A204.1 (cell line): Measurements from ENCODE around the gene THSD7A.

Source experiments
- FAIRE-seq: peaks from 2 replicates; lab custom pipeline; 2012; peaks lifted over from hg19 to GRCh38; lab: Jason Lieb, UNC

The THSD7A gene

DNA sequence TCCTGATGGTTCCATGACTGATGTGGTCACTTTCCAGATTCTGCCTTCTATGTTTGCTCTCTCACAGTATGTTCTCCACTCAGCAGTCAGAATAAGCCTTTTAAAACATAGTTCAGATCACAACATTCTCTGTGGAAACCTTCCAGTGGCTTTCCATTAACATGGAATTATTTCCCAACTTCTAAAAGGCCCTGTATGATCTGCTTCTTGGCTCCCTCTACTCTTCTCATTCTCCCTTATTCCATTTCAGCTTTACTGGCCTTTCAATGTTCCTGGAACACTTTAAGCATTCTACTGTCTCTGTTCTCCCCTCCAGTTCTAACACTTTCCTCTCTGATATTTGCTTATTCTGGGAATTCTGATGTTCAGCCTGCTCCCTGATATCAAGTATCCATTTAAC lies 325.6 kb downstream of the THSD7A start:
- FAIRE-seq, result no peak

DNA sequence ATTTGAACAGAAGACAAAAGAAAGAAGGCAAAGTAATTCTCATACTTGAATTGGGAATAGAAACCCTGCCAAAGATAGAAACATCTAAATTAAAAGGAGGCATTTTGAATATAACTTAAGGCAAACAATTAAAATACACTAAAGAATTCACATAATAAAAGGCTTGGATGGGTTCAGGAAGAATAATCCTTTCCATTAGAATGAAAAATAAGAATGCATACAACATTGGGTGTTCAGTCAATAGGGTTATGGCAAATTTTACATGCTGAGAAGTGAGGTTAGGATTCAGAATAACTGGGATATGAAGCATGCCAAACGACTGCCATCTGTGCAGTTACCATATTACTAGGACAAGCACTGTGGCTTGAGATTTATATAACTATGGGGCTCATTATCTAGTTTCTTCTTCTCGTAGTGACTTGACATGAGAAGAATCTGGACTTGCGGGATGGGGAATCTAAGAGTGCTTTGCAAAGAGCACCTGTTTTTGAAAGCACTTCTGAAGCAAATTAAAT lies 326.5 kb downstream of the THSD7A start:
- no peak for FAIRE-seq

GRCh38 chr7:11492307-11492706 lies 339.7 kb downstream of the THSD7A start:
- no peak for FAIRE-seq

GRCh38 chr7:11491811-11492210 lies 340.2 kb downstream of the THSD7A start:
- no peak for FAIRE-seq

DNA sequence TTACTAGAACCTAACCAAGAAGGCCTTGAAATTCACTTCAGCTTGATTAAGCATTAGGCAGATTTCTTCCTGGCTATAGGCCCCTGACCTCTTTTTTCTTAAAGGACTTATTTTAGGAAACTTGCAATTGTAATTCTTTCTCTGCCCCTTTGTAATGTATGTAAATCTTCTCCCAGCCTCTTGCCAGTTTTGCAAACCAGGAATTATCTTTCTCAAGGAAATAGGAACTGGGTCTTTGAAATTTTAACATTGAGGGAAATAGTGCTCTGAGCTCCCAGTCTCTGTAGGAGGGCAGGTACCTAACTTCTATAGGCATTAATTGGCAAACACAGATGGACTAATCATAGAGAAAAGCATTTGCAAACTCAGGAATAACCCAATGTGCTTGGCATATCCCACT lies 342.7 kb downstream of the THSD7A start:
- no peak for FAIRE-seq

GRCh38 chr7:11486271-11486670 lies 345.7 kb downstream of the THSD7A start:
- FAIRE-seq, result no peak

DNA sequence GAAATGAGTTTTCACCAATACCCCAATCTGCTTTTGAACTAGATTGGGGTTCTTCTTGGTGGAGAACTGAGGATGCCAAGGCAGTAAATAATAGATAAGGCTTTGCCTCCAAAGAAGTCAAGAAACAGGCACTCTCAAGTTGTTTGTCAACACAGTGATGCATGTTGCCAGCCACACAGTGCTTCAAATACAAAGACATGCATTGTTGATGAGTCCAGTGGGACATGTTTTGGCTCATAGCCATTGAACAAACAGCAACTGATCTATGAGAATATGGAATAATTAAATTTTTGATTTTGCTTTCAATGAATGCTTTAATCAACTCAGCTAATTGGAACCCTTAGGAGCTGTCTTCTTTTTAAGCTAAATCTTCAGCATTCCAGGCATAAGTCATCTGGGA lies 346.4 kb downstream of the THSD7A start:
- no peak for FAIRE-seq

- no peak for FAIRE-seq
These were observed 351.9 kb downstream of the THSD7A start for GRCh38 chr7:11480143-11480542.

DNA sequence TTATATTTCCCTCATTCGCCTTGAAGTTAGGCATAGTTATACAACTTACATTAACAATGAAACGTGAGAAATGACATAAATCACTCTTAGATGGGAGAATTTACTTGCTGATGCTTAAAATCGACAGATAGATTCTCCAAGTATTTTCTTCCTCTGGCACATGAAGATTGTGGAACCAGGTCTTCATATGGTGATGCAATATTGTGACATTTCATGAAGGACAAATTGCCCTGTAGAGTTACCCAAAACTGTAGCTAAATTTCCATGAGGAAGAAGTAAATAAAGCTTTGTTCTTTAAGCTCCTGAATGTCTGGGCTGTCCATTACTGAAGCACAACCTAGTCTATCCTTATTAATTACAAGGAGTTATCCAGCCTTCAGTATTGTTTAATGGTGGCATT lies 353.1 kb downstream of the THSD7A start:
- FAIRE-seq, result no peak

GRCh38 chr7:11478426-11478825 lies 353.6 kb downstream of the THSD7A start:
- FAIRE-seq, result no peak

GRCh38 chr7:11474902-11475585 lies 357.0 kb downstream of the THSD7A start:
- no peak for FAIRE-seq

GRCh38 chr7:11473807-11474424 lies 358.1 kb downstream of the THSD7A start:
- no peak for FAIRE-seq

DNA sequence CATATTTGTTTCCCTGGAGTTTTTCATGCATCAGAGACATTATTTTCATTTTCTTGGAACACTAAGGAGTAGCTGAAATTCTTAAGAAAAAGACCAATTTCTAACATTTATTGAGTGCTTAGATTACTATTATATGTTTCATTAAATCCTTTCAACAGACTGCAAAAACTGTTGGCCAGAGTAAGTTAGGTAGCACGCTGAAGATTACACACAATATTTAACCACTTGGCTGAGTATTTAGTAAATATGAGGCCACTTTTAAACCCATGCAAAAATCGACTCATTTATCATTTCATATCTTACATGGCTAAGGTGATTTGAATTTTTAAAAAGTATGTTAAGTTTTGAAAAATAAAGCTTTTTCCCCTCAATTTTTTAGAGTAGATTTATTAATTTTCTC lies 358.8 kb downstream of the THSD7A start:
- no peak for FAIRE-seq

GRCh38 chr7:11472646-11473045 lies 359.4 kb downstream of the THSD7A start:
- no peak for FAIRE-seq

DNA sequence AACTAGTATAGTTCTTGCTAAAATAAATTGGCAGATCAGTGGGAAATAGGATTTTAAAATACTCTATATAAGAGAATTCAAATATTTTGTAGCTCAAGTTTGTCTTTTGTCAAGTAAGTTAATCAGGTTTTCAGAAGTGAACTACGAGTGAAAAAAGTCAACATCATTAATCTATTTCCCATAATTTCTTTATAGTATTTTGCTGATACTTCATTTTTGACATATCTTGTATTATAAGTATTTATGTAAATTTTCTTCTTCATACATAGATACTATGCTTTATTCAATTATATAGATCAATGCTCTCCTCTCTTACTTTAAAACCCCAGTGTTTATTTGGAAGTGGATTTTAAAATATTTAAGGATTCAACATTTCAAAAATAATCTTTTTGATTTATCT lies 360.7 kb downstream of the THSD7A start:
- FAIRE-seq, result no peak

DNA sequence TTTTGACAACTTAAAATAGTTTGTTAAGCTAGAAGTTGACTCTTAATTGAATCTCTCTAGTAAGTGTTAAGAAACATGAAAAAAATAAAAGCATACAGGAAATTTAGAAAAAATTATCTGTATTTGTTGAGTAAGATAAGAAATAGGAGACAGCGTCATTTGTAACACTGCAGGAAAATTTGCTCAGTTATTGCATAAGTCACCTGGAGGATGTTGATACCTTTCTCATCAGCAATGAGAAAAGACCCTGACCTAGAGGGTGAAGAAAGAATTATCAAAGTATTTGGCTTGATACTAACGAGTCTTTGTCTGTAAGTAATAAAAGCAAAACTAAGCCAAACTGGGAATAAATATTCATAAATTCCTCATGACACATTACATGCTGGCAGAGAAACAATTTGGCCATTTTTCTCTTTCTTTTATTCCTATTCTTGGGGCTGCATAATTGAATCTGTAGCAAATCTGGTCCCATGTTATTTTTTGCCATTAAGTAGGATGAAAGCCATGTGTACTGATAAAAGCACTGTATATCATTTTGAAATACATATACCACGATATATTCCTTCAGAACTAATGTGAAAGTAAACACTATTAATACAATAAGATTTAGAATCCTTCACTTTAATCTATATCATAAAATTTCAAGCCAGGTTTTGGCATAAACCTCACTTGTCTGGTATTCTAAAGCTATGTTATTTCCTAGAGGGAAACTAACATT lies 362.8 kb downstream of the THSD7A start:
- FAIRE-seq, result no peak

DNA sequence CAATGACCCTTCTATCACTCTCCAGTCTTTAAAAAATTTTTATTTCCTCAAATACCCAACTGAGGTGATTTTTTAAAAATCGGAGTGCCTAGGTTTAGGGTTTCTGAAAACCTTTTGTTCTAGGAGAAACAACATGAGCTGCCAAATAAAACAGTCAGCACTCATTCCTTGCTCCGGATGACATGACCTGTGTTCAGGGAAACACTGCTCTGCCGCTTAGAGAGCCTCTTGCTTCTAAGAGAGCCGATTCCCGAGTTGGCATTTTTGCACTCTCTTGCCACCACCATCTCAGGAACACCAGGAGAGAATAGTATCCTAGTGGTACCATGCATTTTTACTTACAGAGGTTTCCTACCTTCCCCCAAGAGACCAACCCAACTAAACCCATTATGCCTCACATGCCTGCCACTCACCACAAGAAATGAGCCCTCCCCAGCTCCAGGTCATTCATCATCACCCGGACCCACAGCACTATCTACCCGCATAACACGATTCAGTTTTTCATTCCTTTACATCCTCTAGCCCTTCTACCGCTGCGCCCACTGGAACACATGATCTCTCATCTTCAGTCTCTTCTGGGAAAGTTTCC lies 365.4 kb downstream of the THSD7A start:
- no peak for FAIRE-seq

DNA sequence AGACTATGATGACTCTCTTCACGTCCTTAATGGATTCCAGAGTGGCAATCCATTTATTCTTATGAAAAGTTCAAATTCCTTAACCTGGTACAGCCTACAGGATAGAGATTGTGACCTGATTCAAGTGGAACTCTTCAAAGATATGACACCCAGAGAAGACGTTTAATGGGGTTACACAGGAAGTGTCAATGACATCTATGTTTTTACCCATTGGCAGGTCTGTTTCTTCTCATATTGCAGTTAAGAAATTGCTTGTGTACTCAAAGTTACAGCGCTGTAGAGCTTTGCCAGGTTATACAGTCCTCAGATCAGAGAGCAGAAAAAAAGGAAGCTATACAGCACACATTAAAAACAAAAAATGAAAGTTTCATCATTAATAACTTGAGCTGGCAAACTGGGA lies 367.4 kb downstream of the THSD7A start:
- FAIRE-seq, result no peak

GRCh38 chr7:11461946-11462345 lies 370.1 kb downstream of the THSD7A start:
- FAIRE-seq, result no peak

DNA sequence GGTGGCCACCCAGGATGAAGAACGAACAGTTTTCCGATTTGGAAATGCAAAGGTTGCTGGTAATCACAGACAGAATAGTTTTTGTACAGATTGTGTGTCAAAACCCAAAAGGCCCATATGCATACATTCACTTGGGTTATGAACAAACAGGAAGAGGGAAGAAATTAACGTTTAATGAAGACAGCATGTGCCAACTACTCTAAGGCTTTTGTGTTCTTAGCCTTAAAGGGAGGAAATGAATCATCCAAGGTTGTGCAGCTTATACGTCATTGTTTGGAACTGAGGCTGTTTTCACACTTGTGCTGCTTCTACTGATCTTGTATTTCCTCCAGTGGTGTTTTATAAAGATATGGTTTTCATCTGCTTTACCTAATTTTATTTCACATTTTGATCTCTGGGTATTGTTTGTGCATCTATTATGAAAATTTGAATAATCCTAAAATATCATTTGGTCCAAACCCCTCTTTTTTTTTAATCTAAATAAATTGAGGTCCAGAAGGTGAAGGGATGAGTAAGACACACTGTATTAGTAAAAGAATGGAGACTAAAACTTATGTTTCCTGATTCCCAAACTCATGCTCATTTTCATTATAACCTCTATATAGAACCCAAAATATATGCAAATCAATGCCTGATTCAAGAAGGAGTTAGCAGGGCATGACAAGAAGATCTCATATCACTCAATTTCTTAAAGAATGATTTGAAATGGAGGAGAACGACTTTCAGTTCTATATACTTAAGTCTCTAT lies 373.1 kb downstream of the THSD7A start:
- no peak for FAIRE-seq

DNA sequence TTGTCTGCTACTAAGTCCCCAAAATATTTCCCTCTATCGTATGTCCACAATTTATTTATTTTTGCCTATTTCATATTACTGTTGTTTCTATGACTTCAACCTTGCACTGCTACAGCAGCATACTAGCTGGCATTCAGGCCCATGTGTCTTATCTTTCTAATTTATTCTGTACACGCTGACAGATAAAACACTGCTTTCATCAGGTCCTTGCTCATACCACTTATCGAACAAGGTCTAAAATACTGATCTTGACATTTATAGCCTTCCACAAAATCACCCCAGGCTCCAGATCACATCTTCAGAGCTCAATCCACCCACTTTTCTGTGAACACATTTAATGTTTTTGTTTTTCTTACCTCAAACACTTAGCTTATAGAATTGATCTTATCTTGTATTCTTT lies 374.6 kb downstream of the THSD7A start:
- no peak for FAIRE-seq

DNA sequence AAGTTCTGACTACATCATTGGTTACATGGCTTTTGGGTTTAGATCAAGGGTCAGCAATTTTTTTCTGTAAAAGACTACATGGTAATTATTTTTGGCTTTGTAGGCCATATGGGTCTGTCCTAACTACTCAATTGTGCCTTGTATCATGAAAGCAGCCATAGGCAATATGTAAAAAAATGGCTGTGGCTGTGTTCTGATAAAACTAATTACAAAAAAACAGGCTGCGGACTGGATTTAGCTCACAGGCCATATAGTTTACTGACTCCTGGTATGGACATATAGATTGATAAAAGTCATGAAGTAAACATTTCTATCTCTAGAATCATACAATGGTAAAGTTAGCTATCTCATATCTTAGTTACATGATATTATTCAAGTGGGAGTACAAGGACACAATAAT lies 375.4 kb downstream of the THSD7A start:
- no peak for FAIRE-seq
